A673 (cell line): ENCODE measurements around the gene RECQL. TPM values are rescaled to one million over a fixed set of nuclear protein-coding genes. Genes with fewer than 3 reads are reported as not detected.

ENCODE experiments used
- BruUV-seq: library from RNA; stranded (reverse); fragments of 400-500 nt; replicated peaks from 2 replicates; lab custom pipeline; 2021; lab: Mats Ljungman, UMichigan
- CTCF ChIA-PET: fragments of 300-600 bp; sonication (Branson Sonifier 250); formaldehyde crosslinking; loops from one replicate; lab custom pipeline; 2022; ENCODE audit warnings: antibody characterized with exemption; lab: Charles Lee
- POLR2A ChIA-PET: fragments of 300-600 bp; sonication (Branson Sonifier 250); formaldehyde crosslinking; loops from one replicate; lab custom pipeline; 2022; ENCODE audit warnings: antibody characterized with exemption; ENCODE audit not compliant: low non-redundant PET; lab: Charles Lee
- DNase-seq: peaks from one replicate; pipeline ENCODE4 v3.0.0-alpha.2; 2015; ENCODE audit warnings: low spot score
- H3K27ac ChIP-seq: fragments of 200-600 bp; sonication (generic); 2 replicates; pipeline ENCODE4 v1.5.1; 2016; ENCODE audit warnings: mixed run types, low read depth, mild to moderate bottlenecking, mixed read lengths, antibody characterized with exemption, low read length; ENCODE audit not compliant: poor library complexity, severe bottlenecking
- H3K27me3 ChIP-seq: fragments of 200-600 bp; sonication (generic); replicated peaks from 2 replicates; pipeline ENCODE4 v1.6.1; 2017; ENCODE audit warnings: mixed run types, low read depth, mild to moderate bottlenecking, mixed read lengths, antibody characterized with exemption, low read length; ENCODE audit not compliant: insufficient read depth, poor library complexity
- H3K36me3 ChIP-seq: fragments of 200-600 bp; sonication (generic); 2 replicates; pipeline ENCODE4 v1.6.1; 2016; ENCODE audit warnings: mixed run types, mild to moderate bottlenecking, mixed read lengths, antibody characterized with exemption, low read length; ENCODE audit not compliant: insufficient read depth, poor library complexity, severe bottlenecking
- H3K4me1 ChIP-seq: fragments of 200-600 bp; sonication (generic); 2 replicates; pipeline ENCODE4 v1.6.1; 2017; ENCODE audit warnings: mixed run types, mild to moderate bottlenecking, mixed read lengths, antibody characterized with exemption, low read length; ENCODE audit not compliant: insufficient read depth, poor library complexity, severe bottlenecking
- H3K4me3 ChIP-seq: fragments of 200-600 bp; sonication (generic); 2 replicates; pipeline ENCODE4 v1.5.1; 2016; ENCODE audit warnings: low read depth, mixed run types, mild to moderate bottlenecking, mixed read lengths, low read length; ENCODE audit not compliant: poor library complexity, severe bottlenecking
- H3K9me3 ChIP-seq: fragments of 200-600 bp; sonication (generic); 2 replicates; pipeline ENCODE4 v1.6.1; 2016; ENCODE audit warnings: mixed run types, low read depth, mild to moderate bottlenecking, mixed read lengths, antibody characterized with exemption, low read length; ENCODE audit not compliant: poor library complexity, severe bottlenecking
- CTCF ChIP-seq: fragments of 300-800, 200-600 bp; sonication (generic); conservative IDR thresholded peaks from 2 replicates; pipeline ENCODE4 v1.5.1; 2017; ENCODE audit warnings: low read depth, mild to moderate bottlenecking, antibody characterized with exemption, low read length, moderate library complexity, mixed read lengths
- EZH2 ChIP-seq: fragments of 200-600 bp; sonication (generic); IDR thresholded peaks from 2 replicates; pipeline ENCODE4 v1.6.1; 2017; ENCODE audit warnings: borderline replicate concordance, low read depth, mild to moderate bottlenecking, mixed read lengths, antibody characterized with exemption, low read length; ENCODE audit not compliant: poor library complexity, severe bottlenecking
- intact Hi-C: fragments of 100-400 bp; cut with micrococcal nuclease; formaldehyde crosslinking; loops from one replicate; pipeline ENCODE4 v1.10.0; 2022; ENCODE audit not compliant: unreplicated experiment
- total RNA-seq: library from RNA; stranded (reverse); gene quantifications from 2 replicates; pipeline ENCODE4 v1.2.3, GENCODE V29; 2021

RECQL gene
- total RNA-seq, 1 experiment from 2014 or later, result 38.2 TPM

- H3K9me3 ChIP-seq, result no peaks in the 10 kb centered on the region
- intact Hi-C loops, result no loop called here
- H3K4me1 ChIP-seq, result no peaks in the 10 kb centered on the region
- H3K36me3 ChIP-seq, result no peaks in the 10 kb centered on the region
- DNase-seq, result no peak
- no peak for TF ChIP-seq EZH2
- no peak for TF ChIP-seq CTCF
- peaks cover 29% of the 10 kb centered on the region for H3K27me3 ChIP-seq
- no peak overlapping the region for H3K4me3 ChIP-seq
- ChIA-PET POLR2A (no interaction called here), CTCF (no interaction called here)
- H3K27ac ChIP-seq, result no peak overlapping the region
- BruUV-seq, result no TSS peak
Measured at GRCh38 chr12:21546716-21547115, 45.3 kb upstream of the RECQL start.

DNA sequence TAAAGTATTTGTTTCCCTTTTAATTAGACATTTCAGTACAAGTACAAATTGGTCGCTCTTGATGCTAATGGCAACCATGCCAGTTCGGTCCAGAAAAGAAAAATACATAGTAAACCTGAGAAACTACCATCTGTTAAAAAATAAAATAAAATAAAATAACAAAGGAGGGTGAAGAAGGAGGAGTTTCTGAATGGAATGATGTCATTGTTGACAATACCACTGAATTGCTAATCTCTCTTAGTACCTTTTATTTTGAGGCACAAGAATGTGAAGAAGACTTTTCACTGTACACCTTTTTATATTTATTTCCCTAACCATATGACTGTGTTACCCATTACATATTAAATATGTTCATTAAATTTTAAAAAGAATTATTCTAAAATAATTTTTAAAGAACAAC, 44.1 kb upstream of the RECQL start:
- H3K4me3 ChIP-seq, result no peak overlapping the region
- BruUV-seq, result no TSS peak
- intact Hi-C loops, result no loop called here
- H3K4me1 ChIP-seq, result no peaks in the 10 kb centered on the region
- no peak overlapping the region for H3K27ac ChIP-seq
- no peaks in the 10 kb centered on the region for H3K36me3 ChIP-seq
- CTCF ChIA-PET, result no interaction called here
- no peak for TF ChIP-seq CTCF
- no peak for TF ChIP-seq EZH2
- H3K9me3 ChIP-seq, result no peaks in the 10 kb centered on the region
- no peak for DNase-seq
- POLR2A ChIA-PET, result no interaction called here
- peaks cover 29% of the 10 kb centered on the region for H3K27me3 ChIP-seq

- CTCF ChIA-PET, result no interaction called here
- intact Hi-C loops, result no loop called here
- TF ChIP-seq CTCF, result no peak
- no peak for TF ChIP-seq EZH2
- DNase-seq, result no peak
- Histone ChIP-seq H3K4me3 (no peak overlapping the region), H3K27ac (no peak overlapping the region), H3K27me3 (peaks cover 27% of the 10 kb centered on the region), H3K9me3 (no peaks in the 10 kb centered on the region), H3K4me1 (no peaks in the 10 kb centered on the region), H3K36me3 (no peaks in the 10 kb centered on the region)
- BruUV-seq, result no TSS peak
- POLR2A ChIA-PET, result no interaction called here
Measured at GRCh38 chr12:21543151-21543550, 41.7 kb upstream of the RECQL start.
